Uterus (tissue), 2 donors: ENCODE results near the gene MTSS2.

Experiments used
- POLR2A ChIP-seq, 2 donors: fragments of 450-650 bp; IDR thresholded peaks; one replicate each; pipeline ENCODE4 v1.6.1; 2016; ENCODE audit warnings: antibody characterized with exemption in 2 of 2, mild to moderate bottlenecking in 1 of 2, moderate library complexity in 1 of 2
- TF ChIP-seq, protein P1 (sequence below), 4 experiments: fragments of 200-600 bp in 2 of 4; fragments of 450-650 bp in 2 of 4; sonication (generic) in 2 of 4; IDR thresholded peaks; one replicate each; pipeline ENCODE4 v1.5.1; 2016 to 2019; ENCODE audit warnings: antibody characterized with exemption in 4 of 4, mild to moderate bottlenecking in 2 of 4, moderate library complexity in 1 of 4

DNA sequence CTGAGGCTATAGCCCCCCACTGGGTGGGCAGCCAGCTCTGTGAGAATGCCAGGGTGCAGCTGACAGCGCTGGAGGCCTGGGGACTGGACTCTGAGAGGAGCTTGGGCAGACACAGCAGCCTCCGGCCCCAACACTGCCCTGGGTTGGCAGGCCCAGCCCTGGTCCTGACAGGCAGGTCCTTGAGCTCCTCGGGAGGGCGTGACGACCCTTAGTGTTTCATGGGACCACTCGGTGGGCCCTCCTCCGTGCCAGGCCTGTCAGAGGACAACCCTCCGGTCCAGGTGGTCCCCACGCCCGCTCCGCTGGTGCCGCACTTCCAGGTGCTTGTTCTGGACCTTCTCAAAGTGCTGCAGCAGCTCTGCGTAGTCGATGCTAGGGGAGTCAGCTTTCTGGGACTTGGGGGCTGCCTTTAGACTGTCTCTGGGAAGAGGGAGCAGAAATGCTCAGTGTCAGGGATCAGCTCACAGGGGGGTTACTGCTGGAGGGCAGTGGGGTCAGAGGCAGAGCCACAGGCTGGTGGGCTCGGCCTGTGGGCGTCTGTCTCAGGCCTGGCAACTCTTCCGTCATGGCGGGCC is 1.9 kb upstream of the MTSS2 start:
- TF ChIP-seq, protein P1, sequence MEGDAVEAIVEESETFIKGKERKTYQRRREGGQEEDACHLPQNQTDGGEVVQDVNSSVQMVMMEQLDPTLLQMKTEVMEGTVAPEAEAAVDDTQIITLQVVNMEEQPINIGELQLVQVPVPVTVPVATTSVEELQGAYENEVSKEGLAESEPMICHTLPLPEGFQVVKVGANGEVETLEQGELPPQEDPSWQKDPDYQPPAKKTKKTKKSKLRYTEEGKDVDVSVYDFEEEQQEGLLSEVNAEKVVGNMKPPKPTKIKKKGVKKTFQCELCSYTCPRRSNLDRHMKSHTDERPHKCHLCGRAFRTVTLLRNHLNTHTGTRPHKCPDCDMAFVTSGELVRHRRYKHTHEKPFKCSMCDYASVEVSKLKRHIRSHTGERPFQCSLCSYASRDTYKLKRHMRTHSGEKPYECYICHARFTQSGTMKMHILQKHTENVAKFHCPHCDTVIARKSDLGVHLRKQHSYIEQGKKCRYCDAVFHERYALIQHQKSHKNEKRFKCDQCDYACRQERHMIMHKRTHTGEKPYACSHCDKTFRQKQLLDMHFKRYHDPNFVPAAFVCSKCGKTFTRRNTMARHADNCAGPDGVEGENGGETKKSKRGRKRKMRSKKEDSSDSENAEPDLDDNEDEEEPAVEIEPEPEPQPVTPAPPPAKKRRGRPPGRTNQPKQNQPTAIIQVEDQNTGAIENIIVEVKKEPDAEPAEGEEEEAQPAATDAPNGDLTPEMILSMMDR (IDR thresholded peaks at IDR 0.05): no peak
- TF ChIP-seq POLR2A (IDR thresholded peaks at IDR 0.05): no peak
